HCT116 (cell line): Measurements from ENCODE around the gene ZNF334.

Source experiments
- CBX3 ChIP-seq: IDR thresholded peaks from 2 replicates; pipeline ENCODE4 v1.6.1; 2012; ENCODE audit warnings: low read depth
- CTCF ChIP-seq, 3 experiments: fragments of 200-600 bp in 1 of 3; sonication (generic) in 1 of 3; IDR thresholded peaks in 2 of 3; conservative IDR thresholded peaks in 1 of 3; 2 replicates each; pipeline ENCODE4 v1.5.1; 2012 to 2017; ENCODE audit warnings: low read depth in 2 of 3, low read length in 2 of 3, antibody characterized with exemption in 1 of 3, borderline replicate concordance in 1 of 3, control low read depth in 1 of 3, mild to moderate bottlenecking in 1 of 3, mixed read lengths in 1 of 3, mixed run types in 1 of 3, moderate library complexity in 1 of 3; ENCODE audit not compliant: insufficient read depth in 1 of 3
- EZH2 ChIP-seq: fragments of 200-600 bp; sonication (generic); IDR thresholded peaks from 2 replicates; pipeline ENCODE4 v1.6.1; 2017; ENCODE audit warnings: antibody characterized with exemption, mixed run types
- JUND ChIP-seq: IDR thresholded peaks from 2 replicates; pipeline ENCODE4 v1.6.1; 2012
- MAX ChIP-seq: IDR thresholded peaks from 2 replicates; pipeline ENCODE4 v1.6.1; 2012
- POLR2A ChIP-seq: IDR thresholded peaks from 2 replicates; pipeline ENCODE4 v1.7.0; 2011; ENCODE audit warnings: borderline replicate concordance; ENCODE audit not compliant: insufficient read depth, insufficient read length; ENCODE audit errors: extremely low read depth
- POLR2AphosphoS5 ChIP-seq: IDR thresholded peaks from 2 replicates; pipeline ENCODE4 v1.6.1; 2011; ENCODE audit warnings: mild to moderate bottlenecking, low read depth, low read length, moderate library complexity
- RAD21 ChIP-seq: IDR thresholded peaks from 2 replicates; pipeline ENCODE4 v1.6.1; 2012; ENCODE audit warnings: low read depth, mild to moderate bottlenecking
- REST ChIP-seq: IDR thresholded peaks from 2 replicates; pipeline ENCODE4 v1.6.1; 2012; ENCODE audit warnings: low read depth
- SP1 ChIP-seq: IDR thresholded peaks from 2 replicates; pipeline ENCODE4 v1.6.1; 2012; ENCODE audit warnings: low read depth
- SRF ChIP-seq: IDR thresholded peaks from 2 replicates; pipeline ENCODE4 v1.6.1; 2012; ENCODE audit warnings: low read depth
- YY1 ChIP-seq: IDR thresholded peaks from 2 replicates; pipeline ENCODE4 v1.6.1; 2011; ENCODE audit warnings: low read length, low read depth, moderate library complexity, mild to moderate bottlenecking; ENCODE audit not compliant: insufficient replicate concordance; ENCODE audit errors: extremely low read depth
- ZBTB33 ChIP-seq: IDR thresholded peaks from 2 replicates; pipeline ENCODE4 v1.6.1; 2011; ENCODE audit warnings: mild to moderate bottlenecking, low read length, moderate library complexity; ENCODE audit not compliant: insufficient replicate concordance; ENCODE audit errors: extremely low read depth
- ZNF274 ChIP-seq: fragments of 200-500 bp; sonication (Bioruptor generic); IDR thresholded peaks from 2 replicates; pipeline ENCODE4 v1.6.1; 2014; ENCODE audit warnings: mild to moderate bottlenecking, low read depth, low read length, inconsistent platforms

DNA sequence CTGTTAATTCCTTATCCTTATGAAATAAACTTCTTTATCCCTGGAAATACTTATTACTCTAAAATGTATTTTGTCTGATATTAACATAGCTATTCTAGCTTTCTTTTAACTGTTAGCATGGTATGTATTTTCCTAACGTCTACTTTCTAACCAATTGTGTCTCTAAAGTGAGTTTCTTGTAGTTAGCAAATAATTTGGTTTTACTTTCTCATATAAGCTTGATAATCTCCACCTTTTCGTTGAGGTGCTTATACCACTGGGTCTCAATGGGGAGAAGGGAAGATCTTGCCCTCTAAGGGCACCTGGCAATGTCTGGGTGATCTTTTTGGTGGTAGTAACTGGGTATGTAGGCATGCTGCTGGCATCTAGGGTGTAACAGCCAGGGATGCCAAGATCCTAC is 25.7 kb downstream of the ZNF334 start:
- TF ChIP-seq CTCF (IDR thresholded peaks at IDR 0.05 in 2 of 3, conservative IDR thresholded peaks at IDR 0.05 in 1 of 3; ENCODE audit: borderline replicate concordance in 1 of 3, insufficient read depth in 1 of 3, low read depth in 2 of 3, low read length in 2 of 3) = no peak
- TF ChIP-seq POLR2A = no peak
- no peak for TF ChIP-seq EZH2
- no peak for TF ChIP-seq JUND
- TF ChIP-seq MAX = no peak
- no peak for TF ChIP-seq SP1
- TF ChIP-seq POLR2AphosphoS5 = no peak
- TF ChIP-seq ZNF274 = no peak
- no peak for TF ChIP-seq CBX3
- no peak for TF ChIP-seq ZBTB33
- TF ChIP-seq YY1 = no peak
- TF ChIP-seq SRF = no peak
- no peak for TF ChIP-seq RAD21
- TF ChIP-seq REST = no peak
